K562 (cell line): Measurements from ENCODE around the gene PNKD. TPM values are rescaled to one million over a fixed set of nuclear protein-coding genes. Genes with fewer than 3 reads are reported as not detected.
A peak's percentile ranks its signal among the peaks of the same experiment; 100 is the strongest.

Experiments
- BCL6 ChIP-seq: fragments of 250-450 bp; sonication (Bioruptor Pico); IDR thresholded peaks from 2 replicates; pipeline ENCODE4 v1.4.0; 2020
- CBX1 ChIP-seq: sonication (generic); IDR thresholded peaks from 2 replicates; pipeline ENCODE4 v1.6.1; 2016; ENCODE audit warnings: antibody characterized with exemption, low read depth, mild to moderate bottlenecking
- FIP1L1 ChIP-seq: fragments of 200-400 bp; formaldehyde crosslinking; IDR thresholded peaks from 2 replicates; pipeline ENCODE4 v1.6.1; 2018; ENCODE audit warnings: mild to moderate bottlenecking, low read depth, low read length; ENCODE audit not compliant: poor library complexity, severe bottlenecking
- FOXJ2 ChIP-seq: fragments of 200-800 bp; sonication (Bioruptor generic); IDR thresholded peaks from 2 replicates; pipeline ENCODE4 v1.6.1; 2016; ENCODE audit warnings: missing genetic modification characterization, missing compliant biosample characterization
- HDAC8 ChIP-seq: fragments of 450-650 bp; IDR thresholded peaks from 2 replicates; pipeline ENCODE4 v1.6.1; 2016; ENCODE audit warnings: mild to moderate bottlenecking, missing genetic modification characterization, moderate library complexity, missing compliant biosample characterization
- HMG20B ChIP-seq: fragments of 250-450 bp; sonication (Bioruptor Pico); IDR thresholded peaks from 2 replicates; pipeline ENCODE4 v1.5.0; 2021; ENCODE audit warnings: mild to moderate bottlenecking
- MEF2A ChIP-seq: IDR thresholded peaks from 2 replicates; pipeline ENCODE4 v1.6.1; 2011; ENCODE audit warnings: low read depth, mild to moderate bottlenecking, low read length, moderate library complexity; ENCODE audit not compliant: control insufficient read depth
- RB1 ChIP-seq: fragments of 450-650 bp; IDR thresholded peaks from 2 replicates; pipeline ENCODE4 v1.6.1; 2017; ENCODE audit warnings: low read depth, mild to moderate bottlenecking
- SAFB ChIP-seq: fragments of 200-400 bp; formaldehyde crosslinking; IDR thresholded peaks from 2 replicates; pipeline ENCODE4 v1.6.1; 2017; ENCODE audit warnings: low read depth, low read length, borderline replicate concordance
- SMAD1 ChIP-seq: fragments of 150-350 bp; IDR thresholded peaks from 2 replicates; pipeline ENCODE4 v1.6.1; 2014; ENCODE audit warnings: low read length, low read depth; ENCODE audit not compliant: partially characterized antibody
- TOE1 ChIP-seq, 2 experiments: fragments of 450-650 bp in 1 of 2; sonication (generic) in 1 of 2; formaldehyde crosslinking in 1 of 2; IDR thresholded peaks; 2 replicates each; pipeline versions ENCODE4 v1.7.1 to v1.8.0; 2016 to 2022; ENCODE audit warnings: borderline replicate concordance in 2 of 2, mild to moderate bottlenecking in 2 of 2, antibody characterized with exemption in 1 of 2, inconsistent platforms in 1 of 2, low read depth in 1 of 2, missing genetic modification reagents in 1 of 2, moderate library complexity in 1 of 2
- ZBTB34 ChIP-seq: fragments of 250-450 bp; sonication (Bioruptor Pico); IDR thresholded peaks from 2 replicates; pipeline ENCODE4 v1.8.0; 2021; ENCODE audit warnings: mild to moderate bottlenecking, moderate library complexity
- ZNF347 ChIP-seq: fragments of 450-650 bp; formaldehyde crosslinking; IDR thresholded peaks from 2 replicates; pipeline ENCODE4 v1.4.0; 2020; ENCODE audit warnings: low read depth, mild to moderate bottlenecking, moderate library complexity
- ZNF644 ChIP-seq: fragments of 200-800 bp; sonication (Bioruptor generic); IDR thresholded peaks from 2 replicates; pipeline ENCODE4 v1.6.1; 2016; ENCODE audit warnings: low read depth, missing genetic modification characterization, missing compliant biosample characterization
- polyA plus RNA-seq, 8 experiments: library from polyadenylated mRNA; depleted of rRNA in 4 of 8; stranded (reverse) in 5 of 8; unstranded in 3 of 8; fragments of >200 nt; fragmentation: Nextera tagmentation in 2 of 8; fragmentation: Illumina TruSeq in 1 of 8; extraction: Ambion mirVana in 2 of 8; extraction: Trizol in 1 of 8; gene quantifications; 2 replicates each; pipeline versions ENCODE4 v1.2.1 to v1.2.3, GENCODE V29; 2011 to 2014; ENCODE audit warnings: inconsistent platforms in 1 of 8, missing spikeins in 1 of 8
- total RNA-seq, 7 experiments: library from RNA; depleted of rRNA in 6 of 7; stranded (reverse); fragments of >200 nt in 6 of 7; fragmentation: Illumina TruSeq in 2 of 7; extraction: Trizol in 2 of 7; gene quantifications; 2 replicates each; pipeline versions ENCODE4 v1.2.1 to v1.2.3, GENCODE V29; 2011 to 2021; ENCODE audit warnings: low replicate concordance in 1 of 7
- TF ChIP-seq, protein P1 (sequence below): conservative IDR thresholded peaks from 2 replicates; pipeline ENCODE4 v1.6.1; 2011; ENCODE audit warnings: low read depth, mild to moderate bottlenecking, low read length; ENCODE audit not compliant: control insufficient read depth
- TF ChIP-seq, protein P2 (sequence below), 2 experiments: fragments of 200-800 bp in 1 of 2; sonication (Bioruptor generic) in 1 of 2; sonication (generic) in 1 of 2; formaldehyde crosslinking in 1 of 2; IDR thresholded peaks in 1 of 2; conservative IDR thresholded peaks in 1 of 2; 2 replicates each; pipeline versions ENCODE4 v1.5.0 to v1.6.1; 2016 to 2020; ENCODE audit warnings: missing compliant biosample characterization in 1 of 2, missing genetic modification characterization in 1 of 2, missing genetic modification reagents in 1 of 2
- TF ChIP-seq, protein P3 (sequence below), 2 experiments: fragments of 450-650 bp; IDR thresholded peaks; 2 replicates each; pipeline ENCODE4 v1.6.1; 2016
- TF ChIP-seq, protein P4 (sequence below): sonication (generic); formaldehyde crosslinking; IDR thresholded peaks from 2 replicates; pipeline ENCODE4 v1.8.1; 2023; ENCODE audit warnings: mild to moderate bottlenecking, missing genetic modification reagents

PNKD gene
- total and polyA plus RNA-seq, 9 of the 15 experiments (the other 6 are each of a cell fraction or from before 2014, with no cell fraction given), result 26.0 to 105 (median 60.1) TPM

- no peak for TF ChIP-seq MEF2A
- TF ChIP-seq, protein P1, sequence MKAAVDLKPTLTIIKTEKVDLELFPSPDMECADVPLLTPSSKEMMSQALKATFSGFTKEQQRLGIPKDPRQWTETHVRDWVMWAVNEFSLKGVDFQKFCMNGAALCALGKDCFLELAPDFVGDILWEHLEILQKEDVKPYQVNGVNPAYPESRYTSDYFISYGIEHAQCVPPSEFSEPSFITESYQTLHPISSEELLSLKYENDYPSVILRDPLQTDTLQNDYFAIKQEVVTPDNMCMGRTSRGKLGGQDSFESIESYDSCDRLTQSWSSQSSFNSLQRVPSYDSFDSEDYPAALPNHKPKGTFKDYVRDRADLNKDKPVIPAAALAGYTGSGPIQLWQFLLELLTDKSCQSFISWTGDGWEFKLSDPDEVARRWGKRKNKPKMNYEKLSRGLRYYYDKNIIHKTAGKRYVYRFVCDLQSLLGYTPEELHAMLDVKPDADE, result peak; percentile 100
- TF ChIP-seq, protein P2, sequence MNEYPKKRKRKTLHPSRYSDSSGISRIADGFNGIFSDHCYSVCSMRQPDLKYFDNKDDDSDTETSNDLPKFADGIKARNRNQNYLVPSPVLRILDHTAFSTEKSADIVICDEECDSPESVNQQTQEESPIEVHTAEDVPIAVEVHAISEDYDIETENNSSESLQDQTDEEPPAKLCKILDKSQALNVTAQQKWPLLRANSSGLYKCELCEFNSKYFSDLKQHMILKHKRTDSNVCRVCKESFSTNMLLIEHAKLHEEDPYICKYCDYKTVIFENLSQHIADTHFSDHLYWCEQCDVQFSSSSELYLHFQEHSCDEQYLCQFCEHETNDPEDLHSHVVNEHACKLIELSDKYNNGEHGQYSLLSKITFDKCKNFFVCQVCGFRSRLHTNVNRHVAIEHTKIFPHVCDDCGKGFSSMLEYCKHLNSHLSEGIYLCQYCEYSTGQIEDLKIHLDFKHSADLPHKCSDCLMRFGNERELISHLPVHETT (CRISPR knock-in tag; conservative IDR thresholded peaks at IDR 0.05 in 1 of 2, IDR thresholded peaks at IDR 0.05 in 1 of 2), result peak in 1 of 2 experiments; percentile 90; a peak in 2 of 4 replicates
- no peak for TF ChIP-seq ZBTB34
- peak; percentile 61; the same call in 1 of the 2 replicates for TF ChIP-seq BCL6
- no peak for TF ChIP-seq SAFB
- peak; percentile 35 for TF ChIP-seq FIP1L1
- no peak for TF ChIP-seq HDAC8 (tag)
- peak; percentile 95 for TF ChIP-seq ZNF644 (tag)
- TF ChIP-seq, protein P3, sequence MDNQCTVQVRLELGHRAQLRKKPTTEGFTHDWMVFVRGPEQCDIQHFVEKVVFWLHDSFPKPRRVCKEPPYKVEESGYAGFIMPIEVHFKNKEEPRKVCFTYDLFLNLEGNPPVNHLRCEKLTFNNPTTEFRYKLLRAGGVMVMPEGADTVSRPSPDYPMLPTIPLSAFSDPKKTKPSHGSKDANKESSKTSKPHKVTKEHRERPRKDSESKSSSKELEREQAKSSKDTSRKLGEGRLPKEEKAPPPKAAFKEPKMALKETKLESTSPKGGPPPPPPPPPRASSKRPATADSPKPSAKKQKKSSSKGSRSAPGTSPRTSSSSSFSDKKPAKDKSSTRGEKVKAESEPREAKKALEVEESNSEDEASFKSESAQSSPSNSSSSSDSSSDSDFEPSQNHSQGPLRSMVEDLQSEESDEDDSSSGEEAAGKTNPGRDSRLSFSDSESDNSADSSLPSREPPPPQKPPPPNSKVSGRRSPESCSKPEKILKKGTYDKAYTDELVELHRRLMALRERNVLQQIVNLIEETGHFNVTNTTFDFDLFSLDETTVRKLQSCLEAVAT (IDR thresholded peaks at IDR 0.05), result peak in 1 of 2 experiments; percentile 84; a peak in 2 of 4 replicates
- TF ChIP-seq, protein P4, sequence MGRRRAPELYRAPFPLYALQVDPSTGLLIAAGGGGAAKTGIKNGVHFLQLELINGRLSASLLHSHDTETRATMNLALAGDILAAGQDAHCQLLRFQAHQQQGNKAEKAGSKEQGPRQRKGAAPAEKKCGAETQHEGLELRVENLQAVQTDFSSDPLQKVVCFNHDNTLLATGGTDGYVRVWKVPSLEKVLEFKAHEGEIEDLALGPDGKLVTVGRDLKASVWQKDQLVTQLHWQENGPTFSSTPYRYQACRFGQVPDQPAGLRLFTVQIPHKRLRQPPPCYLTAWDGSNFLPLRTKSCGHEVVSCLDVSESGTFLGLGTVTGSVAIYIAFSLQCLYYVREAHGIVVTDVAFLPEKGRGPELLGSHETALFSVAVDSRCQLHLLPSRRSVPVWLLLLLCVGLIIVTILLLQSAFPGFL (CRISPR knock-in tag), result no peak
- TF ChIP-seq ZNF347 (CRISPR knock-in tag), result no peak
- no peak for TF ChIP-seq HMG20B (CRISPR knock-in tag)
- no peak for TF ChIP-seq SMAD1
- TF ChIP-seq TOE1 (IDR thresholded peaks at IDR 0.05; ENCODE audit: borderline replicate concordance), result no peak
- TF ChIP-seq TOE1 (CRISPR knock-in tag; IDR thresholded peaks at IDR 0.05; ENCODE audit: borderline replicate concordance, low read depth), result no peak
- peak; percentile 46 for TF ChIP-seq RB1
- peak; percentile 79 for TF ChIP-seq FOXJ2 (tag)
- TF ChIP-seq CBX1, result no peak
Observed at GRCh38 chr2:218269900-218270720, at the start of gene PNKD, which contains the start of gene AAMP (continued).
